Airway epithelial cell (primary cell): ENCODE results near the gene TMUB1. TPM values are rescaled to one million over a fixed set of nuclear protein-coding genes. Genes with fewer than 3 reads are reported as not detected.

Experiments used
- total RNA-seq: library from RNA; depleted of rRNA; stranded (reverse); fragments of >200 nt; gene quantifications from 2 replicates; pipeline ENCODE4 v1.2.3, GENCODE V29; 2015

The TMUB1 gene, protein sequence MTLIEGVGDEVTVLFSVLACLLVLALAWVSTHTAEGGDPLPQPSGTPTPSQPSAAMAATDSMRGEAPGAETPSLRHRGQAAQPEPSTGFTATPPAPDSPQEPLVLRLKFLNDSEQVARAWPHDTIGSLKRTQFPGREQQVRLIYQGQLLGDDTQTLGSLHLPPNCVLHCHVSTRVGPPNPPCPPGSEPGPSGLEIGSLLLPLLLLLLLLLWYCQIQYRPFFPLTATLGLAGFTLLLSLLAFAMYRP
- 45.3 and 59.7 TPM in 2 replicates for total RNA-seq

DNA sequence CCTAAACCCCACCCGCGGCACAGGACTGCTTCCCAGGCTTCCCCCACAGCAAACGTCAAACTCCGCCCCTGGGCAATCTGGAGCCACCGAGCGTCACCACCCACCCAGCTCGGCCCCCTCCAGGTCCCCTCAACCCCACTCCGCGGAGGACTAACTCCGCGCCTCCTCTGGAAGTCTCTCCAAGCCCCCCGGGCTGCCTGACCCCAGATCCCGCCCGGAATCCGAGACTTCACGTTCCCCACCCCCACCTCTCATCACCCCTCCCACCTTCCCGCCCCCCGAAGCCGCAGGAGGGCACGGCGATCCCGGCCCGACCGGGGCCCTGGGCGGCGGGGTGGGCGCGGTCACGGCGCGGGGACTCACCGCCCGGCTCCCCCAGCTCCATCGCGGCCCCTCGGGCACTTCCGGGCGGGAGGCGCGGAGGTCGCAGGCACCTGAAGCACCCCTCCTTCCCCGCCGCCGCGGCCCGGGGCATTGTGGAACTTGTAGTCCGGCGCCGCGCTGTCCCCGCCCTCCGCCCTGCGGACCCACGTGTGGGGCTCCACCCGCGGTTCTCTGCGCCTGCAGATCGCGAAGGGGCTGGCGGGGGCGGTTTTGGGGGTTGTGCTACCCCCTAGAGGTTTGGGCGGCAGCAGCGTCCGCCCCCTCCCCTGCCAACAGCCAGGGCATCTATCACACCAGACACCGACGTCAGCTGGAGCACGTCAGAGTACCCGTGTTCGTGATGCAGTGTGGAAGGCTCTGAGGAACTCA lies at the start of gene TMUB1:
Gene TMUB1, minus strand, starts transcription at position 423 of the 753 bp plus-strand sequence. CDS start 930 bp downstream, outside the sequence.

DNA sequence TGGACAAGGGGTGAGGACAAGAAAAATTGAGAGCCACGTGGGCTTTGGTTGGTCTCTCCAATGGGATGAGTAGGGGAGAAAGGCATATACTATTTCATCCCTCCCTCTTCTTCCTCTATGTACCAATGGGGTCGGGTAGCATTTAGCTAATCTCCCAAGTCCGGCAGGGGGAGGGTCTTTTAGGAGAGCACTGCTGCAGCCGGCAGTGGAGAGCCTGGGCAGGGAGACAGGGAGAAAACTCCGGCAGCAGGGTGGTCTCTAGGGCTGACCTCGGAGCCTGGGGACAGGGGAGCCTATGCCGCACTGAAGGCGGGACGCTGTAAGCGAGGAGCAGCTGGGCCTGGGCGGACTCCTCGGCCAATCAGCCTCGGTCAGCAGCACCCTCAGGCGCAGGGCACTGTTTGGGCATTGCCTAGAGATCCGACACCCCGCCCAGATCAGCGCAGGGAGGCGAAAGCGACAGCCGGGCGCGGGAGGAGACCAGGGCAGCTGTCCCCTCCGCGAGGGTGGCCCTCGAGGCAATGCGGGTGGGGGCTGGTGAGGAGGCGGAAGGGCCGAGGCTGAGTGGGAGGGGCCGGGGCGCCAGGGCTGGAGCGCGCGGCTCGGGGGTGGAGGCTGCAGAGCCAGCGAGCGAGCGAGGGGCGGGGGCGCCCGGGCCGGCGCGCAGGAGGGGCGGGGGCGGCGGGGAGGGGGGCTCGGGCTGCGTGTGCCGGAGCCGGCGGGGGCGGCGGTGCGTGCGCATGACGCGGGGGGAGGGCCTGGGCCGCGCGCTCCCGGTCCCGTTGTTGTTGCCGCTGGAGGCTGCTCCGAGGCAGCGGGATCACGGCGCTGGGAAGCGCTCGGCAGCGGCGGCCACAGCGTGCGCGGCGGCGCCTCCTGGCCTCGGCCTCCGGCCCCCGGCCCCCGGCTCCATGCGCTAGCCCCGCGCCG lies 2.7 kb upstream of the TMUB1 start, which contains the start of gene AGAP3:
Gene AGAP3, plus strand, starts transcription at position 785 of the 930 bp plus-strand sequence. CDS start 267 bp downstream, outside the sequence.

DNA sequence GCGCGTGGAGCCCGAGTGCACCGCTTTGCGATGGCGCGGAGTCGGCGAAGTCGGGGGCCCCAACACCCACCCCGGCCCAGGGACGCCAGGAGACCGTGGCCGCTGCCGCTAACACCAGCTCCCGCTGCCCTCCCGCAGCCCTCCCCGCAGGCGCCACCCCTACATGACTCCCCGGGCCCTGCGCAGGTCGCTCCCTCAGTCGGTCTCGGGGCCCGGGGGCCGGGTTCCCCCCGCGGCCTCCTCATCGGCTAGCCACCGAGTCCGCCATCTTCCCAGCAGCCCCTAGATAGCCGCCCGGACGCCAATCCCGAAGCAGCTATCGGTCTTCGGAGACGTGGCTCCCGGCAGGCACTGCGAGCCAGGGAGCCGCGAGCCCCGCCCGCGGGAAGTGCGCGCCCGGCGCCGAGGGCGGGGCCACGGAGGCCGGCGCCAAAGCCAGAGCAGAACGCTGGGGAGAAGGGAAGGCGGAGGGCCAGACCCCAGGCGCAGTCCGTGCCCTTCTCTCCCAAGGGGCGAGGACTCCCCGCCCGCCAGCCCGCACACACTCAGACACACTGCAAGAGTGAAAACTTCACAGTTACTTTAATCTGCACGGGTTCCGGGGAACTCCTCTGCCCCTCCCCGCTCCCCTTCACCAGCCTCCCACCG lies 2.6 kb downstream of the TMUB1 start, which contains the start of gene FASTK:
Gene FASTK, minus strand, starts transcription at position 288 of the 648 bp plus-strand sequence. Its CDS starts 43 bp downstream, at position 245.

DNA sequence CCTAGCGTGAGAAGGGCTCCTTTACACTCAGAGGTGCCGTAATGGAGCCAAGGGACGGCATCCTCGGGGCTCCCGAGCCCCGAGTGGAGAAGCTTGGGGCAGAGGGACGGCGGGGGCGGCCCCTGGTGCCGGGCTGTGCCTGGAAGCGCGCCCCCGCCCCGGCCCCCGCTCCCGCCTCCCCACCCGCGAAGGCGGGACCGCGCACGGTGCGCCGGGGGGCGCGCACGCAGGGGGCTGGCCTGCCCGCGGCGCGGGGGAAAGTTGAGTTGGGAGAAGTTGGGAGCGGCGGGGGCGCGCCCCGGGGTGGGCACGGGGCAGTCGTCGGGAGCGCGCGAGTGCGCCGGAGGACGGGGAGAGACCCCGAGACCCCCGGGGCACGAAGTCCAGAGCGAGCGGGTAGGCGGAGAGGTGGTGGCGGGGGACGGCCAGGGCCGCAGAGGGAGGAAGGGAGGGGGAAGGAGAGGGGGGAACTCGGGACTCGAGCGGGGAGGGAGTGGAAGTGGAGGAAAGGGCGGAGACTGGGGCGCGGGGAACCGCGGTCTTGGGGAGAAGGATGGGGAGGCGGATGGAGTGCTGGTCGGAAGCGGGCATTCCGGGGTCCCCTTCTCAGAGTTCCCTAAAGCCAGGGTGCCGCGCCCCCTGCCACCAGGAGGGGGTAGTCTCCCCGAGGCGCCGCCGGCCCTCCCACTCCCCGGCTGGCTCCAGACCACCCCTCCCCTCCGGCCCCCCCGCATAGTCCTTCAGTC lies 23.8 kb downstream of the TMUB1 start, which contains the start of gene SLC4A2:
Gene SLC4A2, plus strand, starts transcription at position 223 of the 746 bp plus-strand sequence. CDS start 2,399 bp downstream, outside the sequence.

DNA sequence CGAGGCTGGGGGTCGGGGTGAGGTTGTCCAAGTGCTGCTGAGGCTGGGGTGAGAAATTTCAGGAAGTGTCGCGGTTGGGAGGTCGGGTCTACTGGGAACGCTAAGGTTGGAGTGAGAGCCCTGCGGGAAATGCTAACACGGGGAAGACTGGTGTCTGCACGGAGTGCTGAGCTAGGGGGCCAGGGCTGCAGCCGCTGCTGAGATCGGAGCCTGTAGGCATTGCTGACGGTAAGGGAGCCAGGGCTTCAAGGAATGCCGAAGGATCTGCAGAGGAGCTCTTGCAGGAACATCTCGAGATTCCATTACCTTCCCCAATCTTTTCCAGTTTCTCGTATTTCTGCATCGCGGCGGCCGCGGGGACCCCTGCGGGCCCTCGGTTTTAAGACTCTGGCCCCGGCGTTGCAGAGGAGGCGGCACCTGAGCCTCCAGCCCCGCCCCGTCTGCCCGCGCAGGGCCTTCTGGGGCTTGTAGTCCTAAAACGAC lies 25.7 kb downstream of the TMUB1 start, which contains the start of gene CDK5:
Gene CDK5, minus strand, starts transcription at position 392 of the 483 bp plus-strand sequence. Its CDS starts 49 bp downstream, at position 343.

DNA sequence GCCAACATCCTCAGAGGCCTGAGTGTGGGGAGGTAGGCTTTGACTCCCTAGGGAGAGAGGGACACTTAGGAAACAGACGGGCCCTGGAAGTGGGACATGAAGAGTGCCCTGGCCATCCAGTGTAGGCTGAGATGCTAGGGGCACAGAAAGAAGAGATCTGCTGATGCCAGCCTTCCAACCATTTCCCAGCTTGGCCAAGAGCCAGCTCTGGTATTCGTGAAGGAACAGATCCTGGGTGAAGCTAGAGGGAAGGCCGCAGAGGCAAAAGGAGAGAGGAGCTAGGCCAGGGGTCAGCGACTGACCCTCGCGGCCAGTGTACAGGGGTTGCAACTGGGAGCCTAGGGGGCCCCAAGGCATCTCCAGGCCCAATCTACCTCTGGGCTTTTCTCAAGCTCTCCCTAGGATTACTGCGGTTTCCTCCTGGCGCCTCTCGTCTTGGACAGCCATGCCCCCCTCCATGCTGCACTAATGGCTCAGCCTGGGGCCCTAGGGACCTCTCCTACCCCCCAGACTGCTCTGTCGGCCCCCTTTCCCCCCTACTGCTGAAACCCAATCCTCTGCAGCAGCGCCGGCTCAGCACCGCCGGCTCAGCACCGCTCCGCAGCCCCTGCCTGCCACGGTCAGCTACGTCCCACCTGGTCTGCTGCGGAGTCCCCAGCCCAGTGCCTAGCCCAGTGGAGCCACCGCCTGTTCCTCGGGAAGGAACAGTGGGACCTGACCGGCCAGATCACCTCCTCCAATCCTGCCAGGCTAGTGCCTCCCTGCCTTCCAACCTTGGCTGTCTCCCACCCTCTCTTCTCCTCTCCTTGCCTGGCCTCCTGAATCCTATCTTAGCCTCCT lies 35.1 kb downstream of the TMUB1 start, which contains the start of gene ASIC3:
Gene ASIC3, plus strand, starts transcription at position 556 of the 840 bp plus-strand sequence. CDS start 355 bp downstream, outside the sequence.

Other genes starting within 250 kb of the TMUB1 start
- gene AOC1, start 231.0 kb downstream of the TMUB1 start, total RNA-seq = 0.14 TPM in 1 of 2 replicates, not detected in the other
- gene KCNH2, start 105.2 kb downstream of the TMUB1 start, total RNA-seq = 0.07 TPM in 1 of 2 replicates, not detected in the other
- gene NOS3, start 92.5 kb downstream of the TMUB1 start, total RNA-seq = 0.49 and 0.51 TPM in 2 replicates
- not detected in 2 replicates for gene ATG9B, start 59.0 kb downstream of the TMUB1 start, total RNA-seq
- gene ABCB8, start 55.0 kb downstream of the TMUB1 start, total RNA-seq = 30.5 and 38.6 TPM in 2 replicates
- gene ASIC3, start 35.0 kb downstream of the TMUB1 start, total RNA-seq = 0.14 TPM in 1 of 2 replicates, not detected in the other
- gene CDK5, start 25.6 kb downstream of the TMUB1 start, total RNA-seq = 17.0 and 17.4 TPM in 2 replicates
- gene SLC4A2, start 23.9 kb downstream of the TMUB1 start, total RNA-seq = 55.0 and 69.0 TPM in 2 replicates
- 54.4 and 59.1 TPM in 2 replicates for gene FASTK, start 2.7 kb downstream of the TMUB1 start, total RNA-seq
- gene AGAP3, start 3.0 kb upstream of the TMUB1 start, total RNA-seq = 85.1 and 99.0 TPM in 2 replicates
- not detected in 2 replicates for gene GBX1, start 84.2 kb upstream of the TMUB1 start, total RNA-seq
- not detected in 2 replicates for gene ASB10, start 103.8 kb upstream of the TMUB1 start, total RNA-seq
- gene H2BK1, start 127.0 kb upstream of the TMUB1 start, total RNA-seq = not detected in 2 replicates
- gene ABCF2, start 143.7 kb upstream of the TMUB1 start, total RNA-seq = 42.6 and 62.3 TPM in 2 replicates
- 39.0 and 40.6 TPM in 2 replicates for gene CHPF2, start 149.0 kb upstream of the TMUB1 start, total RNA-seq
- gene SMARCD3, start 165.2 kb upstream of the TMUB1 start, total RNA-seq = 3.7 and 8.1 TPM in 2 replicates